Globus pallidus (tissue), 1 donor: Measurements from ENCODE around the gene SYNPO2.
"Not testable (repeated sequence)": the region's sequence is repeated elsewhere in the genome, so short reads cannot be mapped to it uniquely, and the experiment has no call there.

Source experiments
- DNase-seq: peaks from one replicate; pipeline ENCODE4 v3.0.0-alpha.2; 2015; ENCODE audit warnings: low spot score

The SYNPO2 gene

DNA sequence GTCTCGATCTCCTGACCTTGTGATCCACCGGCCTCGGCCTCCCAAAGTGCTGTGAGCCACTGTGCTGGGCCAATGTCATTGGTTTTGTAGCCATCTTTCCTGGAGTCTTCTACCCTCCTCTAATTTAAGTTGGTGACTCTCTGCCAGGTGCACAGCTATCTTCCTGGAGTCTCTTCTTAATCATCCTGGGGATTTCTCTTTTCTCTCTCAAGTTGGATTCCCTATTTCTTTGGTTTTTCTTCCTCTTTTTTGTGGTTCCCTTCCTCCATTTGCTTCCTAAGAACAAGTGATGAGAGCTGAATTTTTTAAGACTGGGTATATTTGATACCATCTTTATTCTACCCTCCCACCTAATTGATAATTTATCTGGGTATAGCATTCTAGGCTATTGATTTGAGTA lies 113.8 kb downstream of the SYNPO2 start:
- no peak for DNase-seq

DNA sequence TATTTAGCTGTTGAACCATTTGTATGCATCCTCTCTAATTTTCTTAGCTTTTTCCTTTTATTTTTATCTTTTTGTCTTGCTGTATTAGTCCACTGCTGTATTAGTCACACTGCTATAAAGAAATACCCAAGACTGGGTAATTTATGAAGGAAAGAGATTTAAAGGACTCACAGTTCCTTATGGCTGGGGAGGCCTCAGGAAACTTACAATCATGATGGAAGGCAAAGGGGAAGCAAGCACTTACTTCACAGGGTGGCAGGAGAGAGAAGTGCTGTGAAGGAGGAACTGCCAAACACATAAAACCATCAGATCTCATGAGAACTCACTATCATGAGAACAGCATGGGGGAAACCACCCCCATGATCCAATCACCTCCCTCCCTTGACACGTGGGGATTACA lies 114.3 kb downstream of the SYNPO2 start:
- DNase-seq, result not testable (repeated sequence)

DNA sequence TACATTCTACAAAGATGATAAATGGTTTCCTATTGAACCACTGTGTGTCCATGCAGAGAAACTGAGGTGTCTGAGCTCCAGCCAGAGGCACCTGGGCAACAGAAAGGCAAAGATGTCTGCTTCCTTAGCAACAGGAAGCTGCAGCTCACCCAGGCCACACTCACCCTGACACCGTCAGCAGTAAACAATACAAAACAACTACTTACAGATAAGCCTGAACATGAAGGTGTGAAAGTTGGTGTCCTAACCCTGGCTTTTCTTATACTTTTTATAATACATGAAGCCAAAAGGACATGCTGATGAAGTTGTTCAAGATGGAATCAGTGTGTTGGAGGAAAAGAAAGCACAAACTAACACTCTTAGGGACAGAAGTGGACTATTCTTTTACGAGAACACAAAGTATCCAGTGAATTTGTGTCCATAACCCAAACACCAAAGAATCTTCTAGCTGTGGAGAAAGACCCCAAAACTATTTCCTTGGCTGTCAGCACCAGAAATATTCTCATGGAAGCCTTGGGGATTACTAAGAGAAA lies 117.3 kb downstream of the SYNPO2 start:
- DNase-seq, result no peak

GRCh38 chr4:119008761-119009160 lies 120.1 kb downstream of the SYNPO2 start:
- DNase-seq, result no peak

GRCh38 chr4:119010221-119010620 lies 121.6 kb downstream of the SYNPO2 start:
- not testable (repeated sequence) for DNase-seq

DNA sequence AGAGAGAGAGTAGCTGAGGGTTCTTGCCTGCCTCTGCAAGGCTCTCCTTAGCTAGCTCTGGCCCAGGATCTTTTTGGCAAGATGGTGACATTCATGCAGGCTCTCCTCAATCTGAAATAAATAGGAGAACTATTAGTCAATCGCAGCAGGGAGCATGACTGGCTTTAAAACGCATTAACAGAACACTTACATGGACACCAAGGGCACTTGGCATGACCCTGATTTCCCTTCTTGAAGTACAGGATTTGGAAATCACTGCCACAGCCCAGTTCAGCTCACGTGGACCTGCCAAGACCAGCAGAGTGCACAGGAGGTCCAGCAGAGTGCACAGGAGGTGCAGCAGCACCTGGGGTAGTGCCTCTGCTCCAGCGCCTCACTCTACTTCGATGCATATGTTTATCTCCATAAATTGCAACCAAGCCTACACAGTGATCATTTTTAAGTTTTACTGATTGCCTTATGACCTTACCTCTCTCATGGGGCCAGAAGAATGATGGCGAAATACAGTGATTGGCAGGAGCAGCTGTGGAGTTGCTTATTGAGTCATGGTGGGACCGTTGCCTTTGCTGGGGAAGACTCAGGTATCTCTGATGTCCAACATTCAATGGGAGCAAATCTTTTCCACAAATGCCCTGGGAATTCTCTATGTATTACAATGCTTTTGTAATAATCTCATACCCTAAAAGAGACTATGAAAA lies 122.4 kb downstream of the SYNPO2 start:
- no peak for DNase-seq

- no peak for DNase-seq
Measured at GRCh38 chr4:119011607-119011988, 122.9 kb downstream of the SYNPO2 start.

DNA sequence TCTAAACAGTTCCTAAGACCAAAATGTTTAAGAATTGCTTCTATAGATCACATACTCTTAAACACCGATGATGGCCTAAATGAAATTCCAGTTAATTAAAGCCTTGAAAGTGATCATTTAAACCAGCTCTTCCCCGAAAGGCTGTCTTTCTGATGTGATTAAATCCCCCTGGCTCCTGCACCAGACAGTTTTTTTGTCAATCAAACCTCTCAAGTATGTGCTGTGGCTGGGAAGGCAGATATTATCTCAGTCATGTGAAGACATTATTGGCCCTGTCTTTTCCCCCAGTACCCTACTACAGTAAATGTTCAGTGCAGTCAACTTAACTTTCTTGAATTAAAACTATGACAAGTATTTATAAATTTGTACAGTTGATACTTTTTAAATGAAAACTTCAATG lies 126.0 kb downstream of the SYNPO2 start:
- DNase-seq, result no peak

DNA sequence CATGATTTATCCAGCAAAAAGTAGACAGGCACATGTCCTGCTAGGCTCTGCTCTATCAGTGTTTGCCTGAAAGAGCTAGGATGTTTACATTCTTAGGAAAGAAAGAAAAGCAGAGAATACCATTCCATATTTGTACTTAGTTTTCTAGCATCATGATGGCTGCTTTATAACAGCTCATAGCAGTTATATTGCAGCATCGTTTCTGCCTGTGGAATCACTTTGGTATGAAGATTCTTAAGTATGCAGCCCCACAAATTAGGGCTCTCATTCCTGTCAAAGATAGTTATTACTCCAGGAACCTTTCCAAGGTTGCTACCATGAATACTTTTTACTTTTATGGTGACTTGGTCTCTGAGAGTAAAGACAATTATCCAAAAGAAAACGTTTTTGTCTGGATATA lies 128.0 kb downstream of the SYNPO2 start:
- no peak for DNase-seq

- no peak for DNase-seq
Measured at GRCh38 chr4:119017636-119018035, 129.0 kb downstream of the SYNPO2 start.

DNA sequence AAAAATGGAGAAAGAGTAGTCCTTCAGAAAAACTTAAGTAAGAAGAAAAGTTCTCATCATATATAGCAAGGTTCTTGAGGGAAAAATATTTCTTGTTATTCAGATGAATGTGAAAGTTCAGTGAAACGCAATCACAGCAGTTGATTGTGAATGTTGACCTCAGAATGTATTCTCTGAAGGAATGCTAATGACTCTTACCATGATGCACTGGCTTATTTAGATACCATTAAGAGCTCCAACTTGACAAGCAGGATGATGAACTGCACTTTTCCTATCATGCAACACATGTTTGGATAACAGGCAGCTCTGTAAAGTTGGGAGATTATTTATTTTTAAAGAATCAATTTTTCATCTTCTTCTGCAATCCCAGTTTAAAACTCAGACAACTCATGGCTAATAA lies 131.5 kb downstream of the SYNPO2 start:
- DNase-seq, result no peak

DNA sequence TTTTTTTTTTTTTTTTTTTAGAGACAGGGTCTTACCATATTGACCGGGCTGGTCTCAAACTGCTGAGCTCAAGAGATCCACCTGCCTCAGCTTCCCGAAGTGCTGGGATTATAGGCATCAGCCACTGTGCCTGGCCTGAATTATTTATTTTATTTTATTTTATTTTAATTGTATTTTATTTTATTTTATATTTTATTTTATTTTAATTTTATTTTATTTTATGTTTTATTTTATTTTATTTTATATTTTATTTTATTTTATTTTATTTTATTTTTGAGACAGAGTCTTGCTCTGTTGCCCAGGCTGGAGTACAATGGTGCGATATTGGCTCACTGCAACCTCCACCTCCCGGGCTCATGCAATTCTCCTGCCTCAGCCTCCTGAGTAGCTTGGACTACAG lies 133.9 kb downstream of the SYNPO2 start:
- not testable (repeated sequence) for DNase-seq

GRCh38 chr4:119024102-119024501 lies 135.4 kb downstream of the SYNPO2 start:
- DNase-seq, result no peak

DNA sequence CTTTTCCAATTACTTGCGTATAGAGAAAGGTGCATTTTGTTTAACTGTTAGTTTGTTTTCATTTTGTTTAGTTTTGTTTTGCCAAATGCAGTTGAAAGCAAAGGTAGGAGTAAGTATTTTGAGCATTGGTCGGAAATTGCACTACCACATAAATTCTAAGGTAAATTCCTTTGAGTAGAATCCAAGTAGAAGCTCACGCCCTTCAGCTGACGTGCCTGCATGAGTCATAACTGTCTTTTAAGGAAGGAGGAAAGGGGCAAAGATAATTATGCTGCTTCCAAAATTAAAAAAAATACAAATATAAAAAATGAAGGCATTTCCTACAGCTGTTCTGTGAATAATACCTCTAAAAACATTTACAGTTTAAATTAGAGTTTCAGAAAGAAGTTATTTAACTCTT lies 136.8 kb downstream of the SYNPO2 start:
- no peak for DNase-seq

DNA sequence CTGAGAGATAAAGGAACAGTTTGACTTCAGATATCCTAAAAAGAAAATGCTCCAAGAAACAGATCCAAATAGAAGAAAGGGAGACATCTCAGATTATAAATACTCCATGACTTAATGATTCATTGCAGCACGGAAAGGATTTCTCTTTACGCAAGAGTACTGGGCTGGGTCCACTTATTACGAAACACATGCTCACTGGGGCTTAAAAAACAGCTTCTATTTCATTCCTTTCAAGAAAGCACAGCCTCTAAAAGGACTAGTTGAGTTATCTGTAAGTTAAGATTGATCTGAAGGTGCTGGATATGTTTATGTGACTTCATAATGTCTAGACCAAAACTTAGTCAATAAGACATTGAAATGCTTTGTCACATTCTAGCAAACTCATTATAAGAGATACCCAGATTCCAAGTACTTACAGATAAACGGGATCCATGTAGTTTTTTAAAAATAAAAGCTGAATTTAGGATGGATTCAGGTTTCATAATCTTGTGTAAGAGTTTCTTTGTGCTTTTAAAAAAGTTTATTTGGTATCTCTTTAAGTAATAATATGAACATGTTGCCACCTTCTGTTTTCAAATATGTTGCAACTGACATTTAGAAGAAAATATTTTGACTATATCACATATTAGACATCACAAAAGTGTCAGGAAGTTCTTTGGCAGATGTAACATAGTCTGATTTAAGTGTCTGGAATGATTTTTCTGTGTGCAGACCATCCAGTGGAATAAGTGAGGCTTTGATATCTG lies 137.4 kb downstream of the SYNPO2 start:
- DNase-seq, result no peak

DNA sequence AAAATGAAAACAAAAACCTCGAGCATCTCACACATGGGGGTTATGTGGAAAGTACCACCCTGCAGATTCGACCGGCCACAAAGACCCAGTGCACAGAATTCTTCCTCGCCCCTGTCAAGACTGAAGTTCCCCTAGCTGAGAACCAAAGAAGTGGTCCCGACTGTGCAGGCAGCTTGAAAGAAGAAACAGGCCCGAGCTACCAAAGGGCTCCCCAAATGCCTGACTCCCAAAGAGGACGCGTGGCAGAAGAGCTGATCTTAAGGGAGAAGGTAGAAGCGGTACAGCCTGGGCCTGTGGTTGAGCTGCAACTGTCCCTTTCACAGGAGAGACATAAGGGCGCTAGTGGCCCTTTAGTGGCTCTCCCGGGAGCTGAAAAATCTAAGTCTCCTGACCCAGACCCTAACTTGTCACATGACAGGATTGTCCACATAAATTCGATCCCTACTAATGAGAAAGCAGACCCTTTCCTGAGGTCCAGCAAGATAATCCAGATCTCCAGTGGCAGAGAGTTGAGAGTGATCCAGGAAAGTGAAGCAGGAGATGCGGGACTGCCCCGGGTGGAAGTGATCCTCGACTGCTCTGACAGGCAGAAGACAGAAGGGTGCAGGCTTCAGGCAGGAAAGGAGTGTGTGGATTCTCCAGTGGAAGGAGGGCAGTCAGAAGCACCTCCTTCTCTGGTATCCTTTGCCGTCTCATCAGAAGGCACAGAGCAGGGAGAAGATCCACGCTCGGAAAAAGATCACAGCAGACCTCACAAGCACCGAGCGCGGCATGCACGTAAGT lies 138.2 kb downstream of the SYNPO2 start:
- DNase-seq, result no peak

DNA sequence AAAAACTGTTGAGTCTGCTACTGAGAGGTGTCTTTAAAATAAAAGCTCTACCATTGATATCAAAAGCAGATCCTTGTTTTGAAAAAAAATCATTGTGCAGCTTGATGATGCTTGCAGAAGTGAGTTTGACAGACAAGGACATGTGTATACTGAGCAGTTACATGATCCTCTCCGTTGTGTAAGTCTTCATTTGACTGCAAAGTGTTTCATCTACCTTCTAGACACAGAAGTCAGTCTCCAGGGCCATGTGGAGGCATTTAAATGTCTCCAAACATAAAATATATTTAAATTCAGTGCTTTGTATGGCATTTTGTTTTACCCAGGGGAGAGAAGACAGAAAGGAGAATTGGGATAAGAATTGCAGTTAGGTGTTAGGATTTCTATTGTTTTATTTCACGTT lies 139.2 kb downstream of the SYNPO2 start:
- DNase-seq, result no peak

DNA sequence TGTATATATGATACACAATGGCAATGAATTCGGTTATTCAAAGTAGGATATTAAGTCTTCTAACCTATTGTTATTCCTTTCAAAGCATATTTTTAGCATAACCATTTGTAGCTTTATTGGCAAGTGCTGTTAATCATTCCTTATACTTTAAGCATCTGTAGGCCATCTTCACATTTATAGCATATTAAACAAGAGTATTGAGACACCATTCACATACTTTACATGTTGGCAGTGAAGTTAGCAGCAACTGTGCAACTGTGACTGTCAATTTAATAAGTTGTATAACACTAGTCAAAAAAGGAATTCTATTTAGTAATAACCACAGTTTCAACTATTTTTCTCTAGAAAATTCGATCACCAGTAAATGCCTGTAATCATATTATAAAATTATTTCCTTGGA lies 139.6 kb downstream of the SYNPO2 start:
- no peak for DNase-seq

DNA sequence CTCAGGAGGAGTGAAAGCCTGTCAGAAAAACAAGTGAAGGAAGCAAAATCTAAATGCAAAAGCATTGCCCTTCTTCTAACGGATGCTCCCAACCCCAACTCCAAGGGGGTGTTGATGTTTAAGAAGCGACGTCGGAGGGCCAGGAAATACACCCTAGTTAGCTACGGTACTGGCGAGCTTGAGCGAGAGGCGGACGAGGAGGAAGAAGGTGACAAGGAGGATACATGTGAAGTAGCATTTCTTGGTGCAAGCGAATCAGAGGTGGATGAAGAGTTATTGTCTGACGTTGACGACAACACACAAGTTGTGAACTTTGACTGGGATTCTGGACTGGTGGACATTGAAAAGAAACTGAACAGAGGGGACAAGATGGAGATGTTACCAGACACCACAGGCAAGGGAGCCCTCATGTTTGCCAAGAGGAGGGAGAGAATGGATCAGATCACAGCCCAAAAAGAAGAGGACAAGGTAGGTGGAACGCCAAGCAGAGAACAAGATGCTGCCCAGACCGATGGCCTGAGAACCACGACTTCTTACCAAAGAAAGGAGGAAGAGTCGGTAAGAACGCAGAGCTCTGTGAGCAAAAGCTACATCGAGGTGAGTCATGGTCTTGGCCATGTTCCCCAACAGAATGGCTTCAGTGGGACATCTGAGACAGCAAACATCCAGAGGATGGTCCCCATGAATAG lies 141.3 kb downstream of the SYNPO2 start:
- DNase-seq, result no peak

DNA sequence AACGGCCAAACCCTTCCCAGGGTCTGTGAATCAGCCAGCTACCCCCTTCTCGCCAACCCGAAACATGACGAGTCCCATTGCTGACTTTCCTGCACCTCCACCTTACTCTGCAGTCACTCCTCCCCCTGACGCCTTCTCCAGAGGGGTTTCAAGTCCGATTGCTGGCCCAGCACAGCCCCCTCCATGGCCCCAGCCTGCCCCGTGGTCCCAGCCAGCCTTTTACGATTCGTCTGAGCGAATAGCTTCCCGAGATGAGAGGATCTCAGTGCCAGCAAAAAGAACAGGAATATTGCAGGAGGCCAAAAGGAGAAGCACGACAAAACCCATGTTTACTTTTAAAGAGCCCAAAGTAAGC lies 141.9 kb downstream of the SYNPO2 start:
- DNase-seq, result no peak

DNA sequence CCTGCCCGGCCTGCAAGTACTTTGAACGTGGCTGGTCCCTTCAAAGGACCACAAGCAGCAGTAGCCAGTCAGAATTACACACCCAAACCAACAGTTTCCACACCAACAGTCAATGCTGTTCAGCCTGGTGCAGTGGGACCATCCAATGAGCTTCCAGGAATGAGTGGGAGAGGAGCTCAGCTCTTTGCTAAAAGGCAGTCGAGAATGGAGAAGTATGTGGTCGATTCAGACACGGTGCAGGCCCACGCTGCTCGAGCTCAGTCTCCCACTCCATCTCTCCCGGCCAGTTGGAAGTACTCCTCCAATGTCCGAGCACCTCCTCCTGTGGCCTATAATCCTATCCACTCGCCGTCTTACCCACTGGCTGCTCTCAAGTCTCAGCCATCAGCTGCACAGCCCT lies 142.6 kb downstream of the SYNPO2 start:
- DNase-seq, result no peak
